Measurements from ENCODE around the gene SLIT1. TPM values are rescaled to one million over a fixed set of nuclear protein-coding genes. Genes with fewer than 3 reads are reported as not detected.

Gene SLIT1
- polyA plus RNA-seq, 3 donors from 2014 or later: 0.07 to 0.36 TPM; not detected in 1

GRCh38 chr10:96987141-96987841 lies 198.5 kb downstream of the SLIT1 start:
- H3K36me3 Mint-ChIP-seq: peaks cover 5 to 26% (median 13%) of the 10 kb centered on the region in 3 donors
- peaks cover 13 to 28% of the 10 kb centered on the region in 2 donors for H3K4me1 Mint-ChIP-seq
- no peaks in the 10 kb centered on the region for H3K9me3 Mint-ChIP-seq
- no peak overlapping the region for H3K4me3 Mint-ChIP-seq
- H3K27ac Mint-ChIP-seq: no peak overlapping the region
- DNase-seq: no peak
- H3K27me3 Mint-ChIP-seq (ENCODE audit: low read depth in 3 of 3): peaks cover 0 to 7% (median 2%) of the 10 kb centered on the region in 3 donors

- DNase-seq: no peak
- H3K27ac Mint-ChIP-seq: no peak overlapping the region
- H3K4me3 Mint-ChIP-seq: no peak overlapping the region
- H3K9me3 Mint-ChIP-seq: no peaks in the 10 kb centered on the region
- H3K4me1 Mint-ChIP-seq: peaks cover 13 to 28% of the 10 kb centered on the region in 2 donors
- peaks cover 0 to 4% (median 2%) of the 10 kb centered on the region in 3 donors for H3K27me3 Mint-ChIP-seq (ENCODE audit: low read depth in 3 of 3)
- H3K36me3 Mint-ChIP-seq: peaks cover 12 to 35% (median 19%) of the 10 kb centered on the region in 3 donors
Measured at GRCh38 chr10:96986200-96986856, 199.4 kb downstream of the SLIT1 start.

GRCh38 chr10:96984541-96985131 lies 201.1 kb downstream of the SLIT1 start:
- H3K4me1 Mint-ChIP-seq: peaks cover 13 to 28% of the 10 kb centered on the region in 2 donors
- peak in 1 of 3 donors; percentile 15 for DNase-seq
- H3K9me3 Mint-ChIP-seq: no peaks in the 10 kb centered on the region
- peak overlapping the region; percentile 51 to 71 (median 60) for H3K4me3 Mint-ChIP-seq
- H3K36me3 Mint-ChIP-seq: peaks cover 19 to 35% (median 21%) of the 10 kb centered on the region in 3 donors
- H3K27me3 Mint-ChIP-seq (ENCODE audit: low read depth in 3 of 3): peaks cover 0 to 2% (median 2%) of the 10 kb centered on the region in 3 donors
- H3K27ac Mint-ChIP-seq: peak overlapping the region in 5 of 6 donors; percentile 51 to 74 (median 57)

GRCh38 chr10:96982149-96982930 lies 203.4 kb downstream of the SLIT1 start:
- H3K36me3 Mint-ChIP-seq: peaks cover 14 to 34% (median 21%) of the 10 kb centered on the region in 3 donors
- peaks cover 0 to 2% (median 2%) of the 10 kb centered on the region in 3 donors for H3K27me3 Mint-ChIP-seq (ENCODE audit: low read depth in 3 of 3)
- no peak overlapping the region for H3K27ac Mint-ChIP-seq
- H3K9me3 Mint-ChIP-seq: no peaks in the 10 kb centered on the region
- no peak overlapping the region for H3K4me3 Mint-ChIP-seq
- peaks cover 13 to 28% of the 10 kb centered on the region in 2 donors for H3K4me1 Mint-ChIP-seq
- DNase-seq: no peak

- Mint-ChIP-seq H3K4me3 (no peak overlapping the region), H3K27me3 (ENCODE audit: low read depth in 3 of 3) (peaks cover 0 to 2% (median 2%) of the 10 kb centered on the region in 3 donors), H3K4me1 (peaks cover 2 to 5% of the 10 kb centered on the region in 2 donors), H3K27ac (no peak overlapping the region), H3K9me3 (no peaks in the 10 kb centered on the region), H3K36me3 (peaks cover 14 to 30% (median 21%) of the 10 kb centered on the region in 3 donors)
- no peak for DNase-seq
Measured at GRCh38 chr10:96978621-96979154, 207.1 kb downstream of the SLIT1 start.

- H3K9me3 Mint-ChIP-seq: no peaks in the 10 kb centered on the region
- H3K36me3 Mint-ChIP-seq: peaks cover 0 to 4% (median 0%) of the 10 kb centered on the region in 3 donors
- no peaks in the 10 kb centered on the region for H3K4me1 Mint-ChIP-seq
- H3K27ac Mint-ChIP-seq: no peak overlapping the region
- no peak for DNase-seq
- H3K27me3 Mint-ChIP-seq (ENCODE audit: low read depth in 3 of 3): no peaks in the 10 kb centered on the region
- no peak overlapping the region for H3K4me3 Mint-ChIP-seq
Measured at GRCh38 chr10:96975136-96975535, 210.6 kb downstream of the SLIT1 start.

- no peak overlapping the region for H3K27ac Mint-ChIP-seq
- no peaks in the 10 kb centered on the region for H3K9me3 Mint-ChIP-seq
- H3K27me3 Mint-ChIP-seq (ENCODE audit: low read depth in 3 of 3): peaks cover 0 to 2% (median 0%) of the 10 kb centered on the region in 3 donors
- peaks cover 0 to 4% (median 4%) of the 10 kb centered on the region in 3 donors for H3K36me3 Mint-ChIP-seq
- no peak overlapping the region for H3K4me3 Mint-ChIP-seq
- H3K4me1 Mint-ChIP-seq: peaks cover 0 to 1% of the 10 kb centered on the region in 2 donors
- no peak for DNase-seq
Measured at GRCh38 chr10:96973809-96974747, 211.7 kb downstream of the SLIT1 start.

GRCh38 chr10:96972264-96972663 lies 213.5 kb downstream of the SLIT1 start:
- H3K4me1 Mint-ChIP-seq: peaks cover 0 to 5% of the 10 kb centered on the region in 2 donors
- no peaks in the 10 kb centered on the region for H3K9me3 Mint-ChIP-seq
- H3K36me3 Mint-ChIP-seq: peaks cover 0 to 4% (median 0%) of the 10 kb centered on the region in 3 donors
- H3K4me3 Mint-ChIP-seq: no peak overlapping the region
- DNase-seq: no peak
- H3K27ac Mint-ChIP-seq: no peak overlapping the region
- peaks cover 0 to 2% (median 0%) of the 10 kb centered on the region in 3 donors for H3K27me3 Mint-ChIP-seq (ENCODE audit: low read depth in 3 of 3)

GRCh38 chr10:96971324-96971723 lies 214.4 kb downstream of the SLIT1 start:
- DNase-seq: no peak
- Mint-ChIP-seq H3K27me3 (ENCODE audit: low read depth in 3 of 3) (peaks cover 0 to 3% (median 2%) of the 10 kb centered on the region in 3 donors), H3K4me1 (peaks cover 0 to 5% of the 10 kb centered on the region in 2 donors), H3K36me3 (peaks cover 0 to 4% (median 0%) of the 10 kb centered on the region in 3 donors), H3K27ac (no peak overlapping the region), H3K9me3 (no peaks in the 10 kb centered on the region), H3K4me3 (no peak overlapping the region)

- Mint-ChIP-seq H3K9me3 (no peaks in the 10 kb centered on the region), H3K4me3 (no peak overlapping the region)
Measured at GRCh38 chr10:96968682-96969423, 216.9 kb downstream of the SLIT1 start.

GRCh38 chr10:96967847-96968246 lies 217.9 kb downstream of the SLIT1 start:
- H3K4me1 Mint-ChIP-seq: peaks cover 0 to 5% of the 10 kb centered on the region in 2 donors
- H3K9me3 Mint-ChIP-seq: no peaks in the 10 kb centered on the region
- no peak overlapping the region for H3K27ac Mint-ChIP-seq
- H3K4me3 Mint-ChIP-seq: no peak overlapping the region
- no peak for DNase-seq
- H3K36me3 Mint-ChIP-seq: peaks cover 0 to 4% (median 0%) of the 10 kb centered on the region in 3 donors
- peaks cover 0 to 3% (median 2%) of the 10 kb centered on the region in 3 donors for H3K27me3 Mint-ChIP-seq (ENCODE audit: low read depth in 3 of 3)

More at GRCh38 chr10:96968682-96969423, 216.9 kb downstream of the SLIT1 start:
- peaks cover 0 to 4% (median 0%) of the 10 kb centered on the region in 3 donors for H3K36me3 Mint-ChIP-seq
- DNase-seq: no peak
- H3K27ac Mint-ChIP-seq: peak overlapping the region in 1 of 6 donors; percentile 6
- H3K27me3 Mint-ChIP-seq (ENCODE audit: low read depth in 3 of 3): peaks cover 0 to 3% (median 2%) of the 10 kb centered on the region in 3 donors
- peaks cover 0 to 5% of the 10 kb centered on the region in 2 donors for H3K4me1 Mint-ChIP-seq

- H3K9me3 Mint-ChIP-seq: no peaks in the 10 kb centered on the region
- H3K27me3 Mint-ChIP-seq (ENCODE audit: low read depth in 3 of 3): peaks cover 0 to 3% (median 0%) of the 10 kb centered on the region in 3 donors
- peaks cover 3 to 11% of the 10 kb centered on the region in 2 donors for H3K4me1 Mint-ChIP-seq
Measured at GRCh38 chr10:96964131-96964530, 221.6 kb downstream of the SLIT1 start.

More at GRCh38 chr10:96964131-96964530, 221.6 kb downstream of the SLIT1 start:
- H3K4me3 Mint-ChIP-seq: no peak overlapping the region
- H3K27ac Mint-ChIP-seq: no peak overlapping the region
- H3K36me3 Mint-ChIP-seq: peaks cover 0 to 3% (median 0%) of the 10 kb centered on the region in 3 donors
- no peak for DNase-seq

All from immature natural killer cell (primary cell).